ENCODE results near the gene BCAS3.
"Not testable (repeated sequence)": the region's sequence is repeated elsewhere in the genome, so short reads cannot be mapped to it uniquely, and the experiment has no call there.

The BCAS3 gene

DNA sequence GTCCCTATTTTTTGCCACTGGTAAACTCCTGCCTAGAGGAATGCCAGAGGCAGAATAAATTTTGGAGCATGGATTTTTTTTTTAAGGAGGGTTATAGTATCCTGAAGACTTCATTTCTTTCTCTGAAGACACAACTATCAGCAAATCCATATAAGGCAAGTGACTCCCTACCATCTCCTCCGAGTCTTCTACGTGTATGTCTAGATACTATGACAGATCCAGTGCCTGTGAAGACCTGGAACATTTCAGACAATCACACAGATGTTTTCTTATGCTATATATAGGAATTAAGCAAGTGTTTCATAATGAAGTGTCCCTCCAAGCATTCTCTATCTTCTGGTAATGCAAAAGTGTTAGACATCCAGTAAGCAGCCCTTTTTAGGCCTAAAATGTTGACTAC, 466.5 kb downstream of the BCAS3 start:
- H3F3A ChIP-seq (ENCODE audit: insufficient read depth, low read length) = no peaks in the 10 kb centered on the region
- peak overlapping the region; percentile 20; the same call in 1 of the 2 replicates for H3K9ac ChIP-seq (ENCODE audit: low read length)
- no peaks in the 10 kb centered on the region for H3K79me2 ChIP-seq (ENCODE audit: insufficient read depth, low read length)
- no peaks in the 10 kb centered on the region for H3K9me3 ChIP-seq (ENCODE audit: low read length)
- no peaks in the 10 kb centered on the region for H4K20me1 ChIP-seq (ENCODE audit: insufficient read depth, low read length)
- no peaks in the 10 kb centered on the region for H3K27me3 ChIP-seq (ENCODE audit: insufficient read depth, low read length)
- no peaks in the 10 kb centered on the region for H3K9me2 ChIP-seq (ENCODE audit: low read depth, low read length)
- H3K36me3 ChIP-seq (ENCODE audit: insufficient read depth, low read length) = no peaks in the 10 kb centered on the region
- peak overlapping the region; percentile 53 for H3K27ac ChIP-seq (ENCODE audit: low read depth, low read length, poor library complexity, severe bottlenecking)
- H3K4me2 ChIP-seq (ENCODE audit: low read length) = peak overlapping the region; percentile 41
- no peak for TF ChIP-seq EZH2 (IDR thresholded peaks at IDR 0.05; ENCODE audit: borderline replicate concordance, low read length)
- TF ChIP-seq, protein P1, sequence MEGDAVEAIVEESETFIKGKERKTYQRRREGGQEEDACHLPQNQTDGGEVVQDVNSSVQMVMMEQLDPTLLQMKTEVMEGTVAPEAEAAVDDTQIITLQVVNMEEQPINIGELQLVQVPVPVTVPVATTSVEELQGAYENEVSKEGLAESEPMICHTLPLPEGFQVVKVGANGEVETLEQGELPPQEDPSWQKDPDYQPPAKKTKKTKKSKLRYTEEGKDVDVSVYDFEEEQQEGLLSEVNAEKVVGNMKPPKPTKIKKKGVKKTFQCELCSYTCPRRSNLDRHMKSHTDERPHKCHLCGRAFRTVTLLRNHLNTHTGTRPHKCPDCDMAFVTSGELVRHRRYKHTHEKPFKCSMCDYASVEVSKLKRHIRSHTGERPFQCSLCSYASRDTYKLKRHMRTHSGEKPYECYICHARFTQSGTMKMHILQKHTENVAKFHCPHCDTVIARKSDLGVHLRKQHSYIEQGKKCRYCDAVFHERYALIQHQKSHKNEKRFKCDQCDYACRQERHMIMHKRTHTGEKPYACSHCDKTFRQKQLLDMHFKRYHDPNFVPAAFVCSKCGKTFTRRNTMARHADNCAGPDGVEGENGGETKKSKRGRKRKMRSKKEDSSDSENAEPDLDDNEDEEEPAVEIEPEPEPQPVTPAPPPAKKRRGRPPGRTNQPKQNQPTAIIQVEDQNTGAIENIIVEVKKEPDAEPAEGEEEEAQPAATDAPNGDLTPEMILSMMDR (IDR thresholded peaks at IDR 0.05; ENCODE audit: low read length) = no peak
- H2AFZ ChIP-seq (ENCODE audit: low read length) = no peak overlapping the region
- H3K4me3 ChIP-seq (ENCODE audit: low read depth, low read length, poor library complexity, severe bottlenecking) = no peak overlapping the region
- H3K4me1 ChIP-seq (ENCODE audit: insufficient read depth, low read length, severe bottlenecking) = peaks cover 33% of the 10 kb centered on the region

DNA sequence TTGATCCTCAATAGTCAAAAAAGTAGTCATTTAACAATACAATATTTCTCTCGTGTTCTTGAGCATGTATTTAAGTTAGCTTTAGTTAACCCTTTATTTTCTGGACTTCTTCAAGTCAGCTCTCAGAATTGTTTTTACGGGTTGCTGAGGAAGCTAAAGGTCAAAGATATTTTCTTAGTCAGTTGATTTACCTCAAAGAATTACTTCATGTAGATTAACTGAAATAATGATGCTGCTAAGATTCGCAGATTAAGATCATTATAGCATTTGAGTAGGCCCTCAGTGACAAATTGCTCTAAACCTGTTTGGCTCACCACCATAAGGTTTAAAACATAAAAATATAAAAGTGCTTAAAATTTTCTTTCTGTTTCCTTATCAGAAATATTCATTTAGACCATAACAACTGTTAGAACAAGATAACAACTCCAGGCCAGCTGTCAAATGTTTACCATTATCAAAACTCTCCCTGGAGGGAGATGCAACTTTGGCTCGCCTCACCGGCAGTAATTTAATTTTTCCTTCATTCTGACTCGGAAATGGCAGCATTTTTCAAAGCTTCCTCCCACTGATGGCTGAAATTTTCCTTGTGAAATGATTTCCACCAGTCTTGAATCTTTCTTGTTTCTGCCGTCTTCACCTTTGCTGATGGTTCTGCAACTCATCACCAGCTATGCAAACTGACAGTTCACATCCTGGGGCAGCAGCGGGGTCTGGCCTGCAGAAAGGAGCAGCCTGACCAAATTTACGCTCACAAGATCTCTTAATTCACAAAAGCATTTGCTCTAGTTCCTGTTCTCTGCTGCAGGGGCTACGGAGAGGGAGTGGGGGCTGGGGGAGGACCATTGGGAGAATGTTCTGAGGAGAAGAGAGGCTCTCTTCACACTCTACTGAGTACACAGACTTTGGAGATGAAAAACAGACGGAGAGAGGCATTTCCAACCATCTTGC, 467.2 kb downstream of the BCAS3 start:
- H3K27me3 ChIP-seq (ENCODE audit: insufficient read depth, low read length) = no peaks in the 10 kb centered on the region
- peaks cover 26% of the 10 kb centered on the region for H3K4me1 ChIP-seq (ENCODE audit: insufficient read depth, low read length, severe bottlenecking)
- no peaks in the 10 kb centered on the region for H3K36me3 ChIP-seq (ENCODE audit: insufficient read depth, low read length)
- peak overlapping the region; percentile 41 for H3K4me2 ChIP-seq (ENCODE audit: low read length)
- H4K20me1 ChIP-seq (ENCODE audit: insufficient read depth, low read length) = no peaks in the 10 kb centered on the region
- no peaks in the 10 kb centered on the region for H3K79me2 ChIP-seq (ENCODE audit: insufficient read depth, low read length)
- H3K4me3 ChIP-seq (ENCODE audit: low read depth, low read length, poor library complexity, severe bottlenecking) = peak overlapping the region; percentile 4
- H3K9me3 ChIP-seq (ENCODE audit: low read length) = no peaks in the 10 kb centered on the region
- H3K9me2 ChIP-seq (ENCODE audit: low read depth, low read length) = no peaks in the 10 kb centered on the region
- H2AFZ ChIP-seq (ENCODE audit: low read length) = no peak overlapping the region
- H3K27ac ChIP-seq (ENCODE audit: low read depth, low read length, poor library complexity, severe bottlenecking) = peak overlapping the region; percentile 53
- H3K9ac ChIP-seq (ENCODE audit: low read length) = peak overlapping the region; percentile 20; the same call in 1 of the 2 replicates
- no peaks in the 10 kb centered on the region for H3F3A ChIP-seq (ENCODE audit: insufficient read depth, low read length)
- no peak for TF ChIP-seq EZH2 (IDR thresholded peaks at IDR 0.05; ENCODE audit: borderline replicate concordance, low read length)
- TF ChIP-seq, protein P1 (IDR thresholded peaks at IDR 0.05; ENCODE audit: low read length) = no peak

GRCh38 chr17:61146833-61147232, 469.2 kb downstream of the BCAS3 start:
- not testable (repeated sequence) for H2AFZ ChIP-seq (ENCODE audit: low read length); H3K9me2 ChIP-seq (ENCODE audit: low read depth, low read length); H3K79me2 ChIP-seq (ENCODE audit: insufficient read depth, low read length); H4K20me1 ChIP-seq (ENCODE audit: insufficient read depth, low read length); H3K4me3 ChIP-seq (ENCODE audit: low read depth, low read length, poor library complexity, severe bottlenecking); H3K36me3 ChIP-seq (ENCODE audit: insufficient read depth, low read length); H3F3A ChIP-seq (ENCODE audit: insufficient read depth, low read length); H3K9me3 ChIP-seq (ENCODE audit: low read length); H3K4me2 ChIP-seq (ENCODE audit: low read length); H3K27me3 ChIP-seq (ENCODE audit: insufficient read depth, low read length); H3K27ac ChIP-seq (ENCODE audit: low read depth, low read length, poor library complexity, severe bottlenecking); H3K9ac ChIP-seq (ENCODE audit: low read length)
- peaks cover 26% of the 10 kb centered on the region for H3K4me1 ChIP-seq (ENCODE audit: insufficient read depth, low read length, severe bottlenecking)

Data from OCI-LY1 (cell line).